Measurements from ENCODE around the gene MEIS2. TPM values are rescaled to one million over a fixed set of nuclear protein-coding genes. Genes with fewer than 3 reads are reported as not detected.

The MEIS2 gene
- total RNA-seq, 1 experiment from 2014 or later: 59.3 TPM

GRCh38 chr15:36965570-36966342 is 134.6 kb downstream of the MEIS2 start:
- DNase-seq (ENCODE audit: low spot score): no peak

GRCh38 chr15:36964626-36965025 is 135.7 kb downstream of the MEIS2 start:
- no peak for DNase-seq (ENCODE audit: low spot score)

DNA sequence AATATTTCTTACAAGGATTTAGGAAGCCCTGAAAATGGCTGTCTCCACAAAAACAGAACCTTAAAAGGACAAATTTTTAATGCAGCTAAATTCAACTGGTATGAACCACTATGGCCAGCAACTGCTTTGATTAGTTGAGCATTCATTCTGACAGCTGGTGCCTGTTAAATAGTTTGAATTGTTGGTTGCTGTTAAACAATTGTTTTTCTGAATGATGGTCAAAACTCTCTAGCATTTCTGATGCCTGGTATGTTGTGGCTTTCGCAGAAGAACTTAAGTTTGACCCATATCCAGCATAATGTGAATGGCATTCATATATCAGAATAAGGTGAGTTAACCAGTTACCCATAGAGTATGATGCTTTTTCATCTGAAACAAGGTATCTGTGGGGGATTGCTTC is 138.4 kb downstream of the MEIS2 start:
- DNase-seq (ENCODE audit: low spot score): no peak

DNA sequence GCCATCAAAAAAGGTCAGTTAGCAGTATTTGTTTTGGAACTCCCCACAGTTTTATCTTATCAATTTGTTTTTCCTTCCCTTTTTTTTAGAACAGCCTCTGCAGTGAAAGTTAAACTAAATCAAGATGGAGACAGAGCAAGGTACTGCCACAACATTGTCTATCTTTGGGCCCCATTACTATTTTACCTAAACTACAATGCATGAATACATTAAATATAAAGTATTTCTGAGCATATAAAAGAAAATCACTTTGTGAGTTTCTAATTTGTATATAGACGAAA is 139.5 kb downstream of the MEIS2 start:
- DNase-seq (ENCODE audit: low spot score): no peak

GRCh38 chr15:36960179-36960946 is 140.0 kb downstream of the MEIS2 start:
- no peak for DNase-seq (ENCODE audit: low spot score)

DNA sequence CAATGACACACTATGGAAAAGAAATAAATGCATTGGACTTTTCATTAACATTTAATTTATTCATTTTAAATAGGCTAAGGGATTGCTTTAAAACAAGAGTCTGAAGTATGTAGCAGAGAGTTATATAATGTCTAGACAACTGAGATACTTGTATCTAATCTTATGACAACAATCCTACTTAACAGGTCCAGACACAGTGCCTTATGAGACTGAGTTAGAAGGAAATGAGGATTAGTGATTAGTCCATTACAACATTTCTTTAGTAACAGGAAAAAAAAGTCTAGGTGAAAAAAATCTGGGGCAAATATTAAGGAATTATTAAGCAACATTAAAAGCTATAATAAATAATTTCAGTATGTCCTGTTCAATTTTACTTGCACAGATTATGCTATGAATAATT is 140.6 kb downstream of the MEIS2 start:
- no peak for DNase-seq (ENCODE audit: low spot score)

- no peak for DNase-seq (ENCODE audit: low spot score)
These were observed 141.7 kb downstream of the MEIS2 start for GRCh38 chr15:36958606-36959005.

- DNase-seq (ENCODE audit: low spot score): no peak
These were observed 145.9 kb downstream of the MEIS2 start for GRCh38 chr15:36954486-36954885.

GRCh38 chr15:36953346-36953745 is 147.0 kb downstream of the MEIS2 start:
- DNase-seq (ENCODE audit: low spot score): no peak

DNA sequence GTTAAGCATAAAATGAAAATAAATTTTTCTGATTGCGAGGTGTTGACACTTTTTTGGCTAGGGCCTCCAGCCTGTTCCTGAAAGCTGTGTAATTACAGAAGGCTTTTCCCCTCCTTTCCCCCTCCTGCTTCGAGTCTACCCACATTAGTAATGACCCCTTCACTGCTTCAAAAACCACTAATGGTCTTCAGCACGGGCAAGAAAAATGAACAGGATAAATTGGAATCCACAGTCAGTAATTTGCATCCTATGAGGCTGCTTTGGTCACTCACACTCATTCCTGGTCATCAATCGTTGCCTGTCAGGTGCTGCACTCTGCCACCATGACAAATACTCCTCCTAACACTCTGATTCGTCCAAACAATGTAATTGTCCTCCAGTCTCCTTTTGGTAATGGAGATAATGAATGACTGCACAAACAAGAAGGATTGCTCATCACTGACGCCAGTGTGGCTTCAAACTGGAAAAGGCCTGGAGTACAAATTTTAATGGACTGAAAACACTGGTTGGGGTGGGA is 148.6 kb downstream of the MEIS2 start:
- no peak for DNase-seq (ENCODE audit: low spot score)

GRCh38 chr15:36950371-36950770 is 150.0 kb downstream of the MEIS2 start:
- DNase-seq (ENCODE audit: low spot score): no peak

DNA sequence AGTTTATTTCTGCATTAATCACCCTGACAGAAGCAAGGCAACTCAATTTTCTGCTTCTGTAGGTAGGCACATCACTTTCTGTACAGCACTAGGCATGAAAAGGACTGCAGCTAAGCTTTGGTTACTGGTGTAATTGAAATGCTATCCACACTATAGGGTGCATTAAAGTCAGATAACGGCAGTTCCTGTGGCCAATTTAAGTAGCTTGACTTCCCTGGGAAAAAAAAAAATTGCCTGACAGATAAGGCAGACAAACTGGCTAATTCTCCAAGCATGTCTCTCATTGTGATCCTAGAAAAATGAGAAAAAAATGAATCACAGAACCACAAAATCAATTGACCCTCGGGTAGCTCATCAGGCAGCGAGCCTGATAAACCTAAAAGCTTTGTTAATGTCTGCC is 151.4 kb downstream of the MEIS2 start:
- no peak for DNase-seq (ENCODE audit: low spot score)

GRCh38 chr15:36947035-36947719 is 153.2 kb downstream of the MEIS2 start:
- DNase-seq (ENCODE audit: low spot score): no peak

DNA sequence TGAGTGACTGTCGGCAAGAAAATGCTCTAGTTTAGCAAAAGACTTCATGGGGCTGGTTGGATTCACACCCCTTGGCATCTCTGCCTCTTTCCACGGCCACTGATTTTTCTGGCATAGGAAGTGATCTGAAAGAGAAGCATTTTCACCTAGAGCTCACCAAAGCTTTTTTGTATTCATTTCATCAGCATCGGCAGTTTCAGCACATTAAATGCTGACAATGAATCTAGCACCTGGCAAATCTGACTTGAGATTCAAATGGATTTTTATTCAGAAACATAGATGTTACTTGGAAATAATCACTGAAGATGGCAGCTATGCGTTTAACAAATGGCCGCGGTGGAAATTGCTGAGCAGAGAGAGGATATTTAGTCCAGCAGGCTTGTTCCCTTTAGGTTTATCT is 155.9 kb downstream of the MEIS2 start:
- DNase-seq (ENCODE audit: low spot score): no peak

DNA sequence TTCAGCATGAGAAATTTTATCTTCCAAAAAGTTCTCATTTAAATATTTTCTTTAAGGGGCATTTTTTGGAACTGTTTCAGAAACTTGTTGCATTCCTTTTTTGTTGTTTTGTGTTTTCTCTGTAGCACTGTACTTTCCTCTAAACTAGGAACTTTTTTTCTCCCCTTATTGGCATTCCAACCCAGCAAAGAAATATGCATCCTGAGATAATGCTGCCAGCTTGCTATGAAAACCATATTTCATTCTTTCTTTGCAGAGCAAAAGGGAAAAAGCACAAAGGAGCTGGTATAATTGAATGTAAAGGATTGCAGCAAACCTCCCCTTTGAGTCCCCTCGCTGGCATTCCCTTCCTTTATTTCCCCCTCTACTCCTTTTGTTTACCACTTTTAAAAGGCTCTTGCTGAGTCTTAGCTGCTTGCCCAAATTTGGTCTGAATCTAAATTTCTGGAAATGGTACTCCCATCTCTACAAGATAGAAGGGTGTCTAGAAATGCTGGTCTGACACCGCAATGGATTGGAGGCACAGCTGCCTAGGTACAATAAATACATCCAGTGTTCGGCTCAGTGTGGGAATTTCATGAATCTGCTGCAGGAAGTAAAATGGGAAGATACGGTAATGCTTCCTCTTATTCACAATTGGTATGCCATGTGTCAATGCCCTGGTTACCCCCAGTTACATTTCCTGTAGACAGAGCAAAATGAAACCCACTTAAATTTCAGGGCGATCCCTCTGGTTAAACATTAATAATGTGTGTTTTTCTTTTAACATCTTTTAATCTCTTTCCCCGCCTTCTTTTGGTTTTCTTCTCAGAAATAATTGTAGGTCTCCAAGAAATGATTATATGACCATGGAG is 156.6 kb downstream of the MEIS2 start:
- DNase-seq (ENCODE audit: low spot score): no peak

DNA sequence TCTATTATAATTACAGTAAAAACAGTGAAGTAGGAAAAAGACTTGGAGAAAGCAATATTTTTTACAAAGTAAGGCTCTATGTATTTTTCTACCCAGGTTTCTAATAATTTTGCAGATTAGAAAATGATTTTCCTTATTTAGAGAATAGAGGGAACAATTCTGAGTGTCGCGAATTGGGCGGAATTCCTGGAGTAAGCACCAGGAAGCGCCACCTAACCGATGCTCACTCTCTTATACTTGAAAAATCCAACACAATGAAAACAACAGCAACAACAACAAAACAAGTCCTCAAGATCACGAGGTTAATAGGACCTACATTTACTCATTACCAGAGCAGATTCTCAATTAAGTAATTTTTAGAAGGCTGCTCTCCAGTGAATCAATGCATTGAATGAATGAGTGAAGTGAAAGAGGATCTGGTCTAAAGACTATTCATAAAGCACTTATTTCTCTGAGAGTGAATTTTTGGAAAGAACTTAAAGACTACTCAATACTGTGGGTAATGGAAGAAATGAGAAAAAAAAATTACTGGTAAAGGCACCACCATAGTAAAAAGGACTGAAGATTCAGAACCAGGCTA is 158.0 kb downstream of the MEIS2 start:
- no peak for DNase-seq (ENCODE audit: low spot score)

GRCh38 chr15:36941798-36942197 is 158.6 kb downstream of the MEIS2 start:
- no peak for DNase-seq (ENCODE audit: low spot score)

GRCh38 chr15:36940636-36941260 is 159.6 kb downstream of the MEIS2 start:
- peak; percentile 22 for DNase-seq (ENCODE audit: low spot score)

- DNase-seq (ENCODE audit: low spot score): no peak
These were observed 160.1 kb downstream of the MEIS2 start for GRCh38 chr15:36940219-36940618.

DNA sequence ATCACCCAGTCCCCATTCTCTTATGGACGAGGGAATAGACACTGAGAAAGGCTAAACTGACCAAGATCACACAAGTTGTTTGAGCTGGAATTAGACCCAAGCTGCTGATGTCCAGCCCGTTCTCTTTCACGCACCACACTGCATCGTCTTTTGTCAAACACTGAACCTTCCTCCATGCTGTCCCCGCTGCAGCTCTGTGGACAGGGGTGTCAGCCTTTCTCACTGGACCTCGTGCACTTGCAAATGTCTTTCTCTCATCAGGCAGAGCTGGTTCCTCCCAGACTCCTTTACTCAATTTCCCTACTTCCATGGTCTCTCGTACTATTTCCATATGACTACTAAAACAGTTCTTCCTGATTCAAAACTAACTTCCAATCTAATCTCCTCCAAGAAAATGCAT is 161.6 kb downstream of the MEIS2 start:
- DNase-seq (ENCODE audit: low spot score): no peak

DNA sequence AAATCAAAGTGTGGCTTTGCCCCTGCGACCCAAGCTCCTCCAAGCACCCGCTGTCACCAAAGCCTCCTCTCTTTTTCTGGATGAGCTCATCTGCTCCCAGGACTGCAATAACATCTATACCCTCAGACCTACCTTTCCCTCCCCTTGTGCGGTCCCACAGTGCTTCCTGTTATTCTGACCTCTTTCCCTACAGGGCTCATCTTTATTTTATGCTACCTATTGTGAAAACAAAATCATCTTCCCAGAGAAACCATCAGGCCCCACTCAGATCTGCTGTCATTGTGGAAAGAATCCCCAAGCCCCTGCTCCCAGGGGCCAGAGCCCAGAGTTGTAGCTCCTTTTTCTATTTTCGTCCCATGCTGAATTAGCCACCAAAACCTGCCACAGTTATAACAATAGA is 162.2 kb downstream of the MEIS2 start:
- no peak for DNase-seq (ENCODE audit: low spot score)

All from HT-29 (cell line).